Daoy (cell line): ENCODE data around the gene ENPEP. TPM values are rescaled to one million over a fixed set of nuclear protein-coding genes. Genes with fewer than 3 reads are reported as not detected.
A peak's percentile ranks its signal among the peaks of the same experiment; 100 is the strongest.
"Not testable (repeated sequence)": the region's sequence is repeated elsewhere in the genome, so short reads cannot be mapped to it uniquely, and the experiment has no call there.

Experiments
- DNase-seq: peaks from one replicate; pipeline ENCODE4 v3.0.0-alpha.2; 2015; ENCODE audit warnings: low read depth
- total RNA-seq: library from RNA; depleted of rRNA; stranded (reverse); fragments of >200 nt; shearing (Covaris generic); gene quantifications from 2 replicates; pipeline ENCODE4 v1.2.3, GENCODE V29; 2014; rRNA removed

Gene ENPEP
- 0.34 and 1.8 TPM in 2 replicates for total RNA-seq

GRCh38 chr4:110475881-110476818, at the start of gene ENPEP:
TSS of gene ENPEP (plus strand) at chr4:110476155. CDS start at chr4:110476415, 260 bp downstream.
- DNase-seq = no peak

- DNase-seq = not testable (repeated sequence)
Measured at GRCh38 chr4:110431805-110432204, 44.1 kb upstream of the ENPEP start.

GRCh38 chr4:110437292-110437691, 38.7 kb upstream of the ENPEP start:
- DNase-seq = not testable (repeated sequence)

GRCh38 chr4:110439209-110439608, 36.7 kb upstream of the ENPEP start:
- not testable (repeated sequence) for DNase-seq

GRCh38 chr4:110442309-110442708, 33.6 kb upstream of the ENPEP start:
- DNase-seq = peak; percentile 8

- DNase-seq = no peak
Measured at GRCh38 chr4:110442788-110443187, 33.2 kb upstream of the ENPEP start.

- no peak for DNase-seq
Measured at GRCh38 chr4:110449947-110450346, 26.0 kb upstream of the ENPEP start.

GRCh38 chr4:110452546-110452945, 23.4 kb upstream of the ENPEP start:
- no peak for DNase-seq

- DNase-seq = no peak
Measured at GRCh38 chr4:110454441-110454840, 21.5 kb upstream of the ENPEP start.

GRCh38 chr4:110458494-110459266, 17.3 kb upstream of the ENPEP start:
- DNase-seq = no peak

- DNase-seq = no peak
Measured at GRCh38 chr4:110460074-110460746, 15.7 kb upstream of the ENPEP start.

GRCh38 chr4:110467400-110467799, 8.6 kb upstream of the ENPEP start:
- DNase-seq = no peak

- DNase-seq = no peak
Measured at GRCh38 chr4:110472583-110473329, 3.2 kb upstream of the ENPEP start.

- no peak for DNase-seq
Measured at GRCh38 chr4:110474481-110474880, 1.5 kb upstream of the ENPEP start.

- not testable (repeated sequence) for DNase-seq
Measured at GRCh38 chr4:110475080-110475479, 875 bp upstream of the ENPEP start.

- no peak for DNase-seq
Measured at GRCh38 chr4:110477836-110478235, 1.9 kb downstream of the ENPEP start.

GRCh38 chr4:110480031-110480549, 4.1 kb downstream of the ENPEP start:
- DNase-seq = peak; percentile 33

GRCh38 chr4:110480746-110481271, 4.9 kb downstream of the ENPEP start:
- DNase-seq = no peak

GRCh38 chr4:110483516-110483915, 7.6 kb downstream of the ENPEP start:
- peak; percentile 29 for DNase-seq

- DNase-seq = no peak
Measured at GRCh38 chr4:110484029-110484428, 8.1 kb downstream of the ENPEP start.

GRCh38 chr4:110484767-110485166, 8.8 kb downstream of the ENPEP start:
- DNase-seq = peak; percentile 75
